SHP77 (cell line): Measurements from ENCODE around the gene SHROOM2.
A peak's percentile ranks its signal among the peaks of the same experiment; 100 is the strongest.

ENCODE experiments used
- DNase-seq, 2 experiments: peaks; one replicate each; lab custom pipeline; 2025; lab: John Stamatoyannopoulos, UW

Gene SHROOM2

DNA sequence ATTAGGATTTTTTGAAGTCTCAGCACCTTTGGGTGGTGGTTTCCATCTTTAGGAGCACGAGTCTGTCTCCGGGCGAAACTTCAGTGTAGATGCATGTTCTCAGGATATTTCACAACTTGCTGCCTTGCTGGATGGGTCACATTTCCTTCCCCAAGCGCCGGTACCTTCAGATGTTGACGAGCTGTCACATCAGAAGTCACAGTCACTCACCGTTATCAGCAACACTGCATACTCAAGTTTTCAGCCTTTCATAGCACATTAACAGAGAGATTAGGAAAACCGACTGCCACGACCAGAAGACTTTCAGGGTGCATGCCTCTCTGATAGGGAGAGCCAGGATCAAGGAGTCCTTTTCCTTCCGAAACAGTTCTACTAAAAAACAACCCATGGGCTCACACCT lies 77.8 kb downstream of the SHROOM2 start:
- no peak for DNase-seq

- no peak for DNase-seq
Measured at GRCh38 chrX:9865804-9866472, 79.7 kb downstream of the SHROOM2 start.

- no peak for DNase-seq
Measured at GRCh38 chrX:9866633-9867032, 80.4 kb downstream of the SHROOM2 start.

GRCh38 chrX:9867226-9867625 lies 81.0 kb downstream of the SHROOM2 start:
- DNase-seq, result no peak

GRCh38 chrX:9867753-9868152 lies 81.5 kb downstream of the SHROOM2 start:
- no peak for DNase-seq

DNA sequence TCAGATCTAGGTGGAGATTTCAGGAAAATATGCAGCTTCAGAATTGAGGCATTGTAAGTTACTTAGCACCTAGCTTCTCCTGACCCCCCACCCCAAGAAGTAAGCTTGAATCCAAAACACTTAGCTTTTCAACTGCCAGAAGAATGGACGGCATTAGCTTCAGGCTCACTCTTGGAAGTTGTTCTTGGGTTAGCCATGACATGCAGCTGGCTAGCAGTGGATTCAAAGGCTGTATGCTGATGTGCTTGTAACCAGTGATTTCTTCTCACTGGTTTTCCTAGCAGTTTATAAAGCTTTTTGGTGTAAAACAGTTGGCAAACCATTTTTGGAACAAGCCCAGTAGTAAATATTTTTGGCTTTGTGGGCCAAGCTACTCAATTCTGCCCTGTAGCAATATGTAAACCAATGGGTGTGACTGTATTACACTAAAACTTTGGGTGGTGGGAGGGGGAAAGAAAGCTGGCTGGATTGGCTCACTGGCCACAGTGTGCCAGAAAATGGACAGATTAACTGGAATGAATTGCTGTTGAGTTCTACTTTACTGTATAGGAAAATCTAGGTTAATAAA lies 85.6 kb downstream of the SHROOM2 start:
- DNase-seq, result no peak

DNA sequence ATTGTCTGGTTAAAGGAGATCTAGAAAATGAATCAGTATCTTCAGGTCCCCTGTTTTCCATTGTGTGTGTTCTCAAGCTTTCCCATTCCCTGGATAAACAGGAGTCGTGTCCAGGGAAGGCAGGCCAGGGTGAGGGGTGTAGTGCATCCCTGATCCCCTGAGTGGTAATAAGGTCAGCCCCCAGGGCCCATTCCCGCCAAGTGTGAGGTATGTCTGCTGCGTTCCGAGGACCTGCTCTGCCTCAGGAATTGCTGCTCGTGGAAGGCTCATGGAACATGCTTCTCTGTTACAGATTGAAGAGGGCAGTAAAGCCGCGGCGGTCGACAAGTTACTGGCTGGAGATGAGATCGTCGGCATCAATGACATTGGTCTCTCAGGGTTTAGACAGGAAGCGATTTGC lies 87.1 kb downstream of the SHROOM2 start:
- DNase-seq, result no peak

- DNase-seq, result peak in 1 of 2 experiments; percentile 24
Measured at GRCh38 chrX:9873952-9874351, 87.7 kb downstream of the SHROOM2 start.

- no peak for DNase-seq
Measured at GRCh38 chrX:9874483-9874882, 88.3 kb downstream of the SHROOM2 start.

DNA sequence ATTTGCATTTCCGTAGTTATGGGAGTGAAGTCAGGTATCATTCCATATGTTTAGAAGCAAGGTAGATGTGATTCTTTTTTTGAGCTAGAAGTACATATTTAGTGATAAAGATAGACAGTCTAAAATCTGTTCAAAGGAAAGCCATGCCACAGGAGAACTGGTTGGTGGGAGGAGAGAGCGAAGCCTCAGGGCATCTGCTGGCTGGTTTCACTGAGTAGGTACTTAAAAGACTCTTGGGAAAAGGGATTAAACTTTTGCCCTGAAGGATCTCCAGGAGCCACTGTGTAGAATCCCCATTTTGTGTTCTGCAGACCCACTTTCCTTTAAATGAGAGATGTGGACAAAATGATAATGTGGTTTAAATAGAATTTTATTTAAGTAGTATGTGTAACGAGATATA lies 89.6 kb downstream of the SHROOM2 start:
- no peak for DNase-seq

DNA sequence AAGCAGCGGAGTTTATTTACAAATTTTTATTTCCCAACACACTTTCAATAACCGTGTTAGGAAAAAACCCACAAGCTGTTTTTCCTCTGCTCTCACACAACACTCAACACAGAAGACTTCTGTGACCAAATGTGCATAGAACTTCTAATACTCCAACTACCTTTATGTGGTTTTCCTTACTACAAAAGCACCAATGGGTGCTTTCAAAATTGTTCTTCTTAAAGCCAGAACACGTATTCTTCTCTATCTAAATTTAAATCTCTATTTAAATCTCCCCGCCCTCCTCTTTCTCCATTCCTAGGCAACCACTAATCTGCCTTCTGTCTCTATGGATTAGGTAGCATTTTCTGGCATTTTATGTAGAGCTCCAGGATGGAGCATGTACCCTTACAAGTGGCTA lies 90.0 kb downstream of the SHROOM2 start:
- DNase-seq, result no peak

DNA sequence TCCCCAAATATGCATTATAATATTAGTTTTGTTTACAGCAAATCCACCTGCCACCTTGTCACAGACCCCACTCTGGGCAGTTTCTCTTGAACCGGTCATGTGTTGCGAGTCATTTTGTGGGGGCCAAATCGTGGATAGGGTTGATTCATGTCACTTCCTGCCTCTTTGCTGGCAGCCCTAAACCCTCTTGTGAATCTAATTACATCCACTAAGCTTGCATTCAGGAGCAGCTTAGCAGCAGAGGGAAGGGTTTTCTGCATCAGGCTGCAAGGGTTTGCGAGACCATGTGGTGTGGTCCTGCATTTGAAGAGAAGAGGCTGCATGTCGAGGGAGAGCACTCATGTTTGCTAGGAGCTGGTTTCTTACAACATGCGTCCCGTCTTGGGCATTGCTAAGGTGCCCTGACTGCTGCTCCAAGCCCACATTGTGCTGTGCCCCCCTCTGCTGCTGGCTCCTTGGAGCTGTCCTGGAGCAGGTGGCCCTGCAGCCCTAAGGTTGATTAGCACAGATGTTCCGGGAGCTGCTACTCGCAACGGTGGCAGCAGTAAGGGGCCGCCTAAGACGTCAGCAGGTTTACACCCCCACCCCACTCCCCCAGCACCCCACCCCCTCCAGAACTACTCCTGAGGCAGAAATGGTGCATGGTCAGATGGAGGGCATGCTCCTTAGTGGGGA lies 92.1 kb downstream of the SHROOM2 start:
- no peak for DNase-seq

GRCh38 chrX:9880237-9880636 lies 94.0 kb downstream of the SHROOM2 start:
- no peak for DNase-seq

DNA sequence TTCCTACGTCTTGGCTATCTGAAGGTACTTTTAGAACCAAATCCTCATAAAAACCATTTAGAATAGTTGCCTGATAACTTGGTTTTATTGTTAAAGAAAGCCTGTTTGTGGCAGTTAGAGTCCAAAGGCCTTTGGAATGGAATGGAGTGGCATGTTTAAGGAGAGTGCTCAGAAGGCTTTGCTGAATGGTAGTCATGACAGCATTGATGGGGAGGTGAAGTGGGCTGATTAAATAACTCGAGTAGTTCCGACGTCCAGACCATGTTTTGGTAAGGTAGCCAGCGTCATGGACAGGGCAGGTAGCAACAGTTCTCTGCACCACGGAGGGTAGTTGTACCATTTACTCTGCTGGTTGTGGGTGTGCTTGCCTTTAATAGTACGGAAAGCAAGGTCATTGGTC lies 94.6 kb downstream of the SHROOM2 start:
- DNase-seq, result no peak

GRCh38 chrX:9882669-9883446 lies 96.6 kb downstream of the SHROOM2 start:
- no peak for DNase-seq

DNA sequence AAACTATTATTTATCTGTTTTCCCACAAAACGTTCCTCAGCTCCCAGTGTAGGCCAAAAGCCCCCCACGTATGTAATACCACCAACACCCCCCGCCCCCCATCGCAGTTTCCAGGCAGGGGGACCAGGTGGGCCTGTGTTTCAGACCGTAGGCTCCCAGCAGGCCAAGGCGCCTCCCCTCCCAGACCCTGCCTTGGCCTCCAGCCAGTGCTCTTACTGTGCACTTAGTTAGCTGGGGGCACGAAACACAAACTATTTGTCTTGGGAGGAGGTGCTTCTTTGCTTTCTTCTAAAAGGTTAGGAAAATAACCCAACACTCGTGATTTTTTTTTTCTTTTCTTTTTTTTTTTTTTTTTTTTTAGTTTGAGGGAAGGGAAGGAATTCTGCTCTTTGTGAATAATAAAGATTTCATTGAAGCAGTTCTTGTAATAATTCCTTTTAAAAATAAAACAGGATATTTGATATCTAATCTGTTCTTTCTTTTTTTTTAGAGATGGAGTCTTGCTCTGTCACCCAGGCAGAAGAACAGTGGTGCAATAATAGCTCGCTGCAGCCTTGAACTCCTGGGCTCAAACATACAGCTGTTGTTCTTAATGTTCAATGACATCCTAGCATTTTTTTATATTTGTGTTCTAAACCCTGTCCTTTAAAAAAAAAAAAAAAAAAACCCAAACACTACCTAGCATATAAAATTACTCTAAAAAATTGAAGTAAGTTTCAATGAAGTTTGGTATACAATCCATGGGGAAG lies 98.0 kb downstream of the SHROOM2 start:
- no peak for DNase-seq

GRCh38 chrX:9885150-9885549 lies 98.9 kb downstream of the SHROOM2 start:
- peak in 1 of 2 experiments; percentile 22 for DNase-seq

DNA sequence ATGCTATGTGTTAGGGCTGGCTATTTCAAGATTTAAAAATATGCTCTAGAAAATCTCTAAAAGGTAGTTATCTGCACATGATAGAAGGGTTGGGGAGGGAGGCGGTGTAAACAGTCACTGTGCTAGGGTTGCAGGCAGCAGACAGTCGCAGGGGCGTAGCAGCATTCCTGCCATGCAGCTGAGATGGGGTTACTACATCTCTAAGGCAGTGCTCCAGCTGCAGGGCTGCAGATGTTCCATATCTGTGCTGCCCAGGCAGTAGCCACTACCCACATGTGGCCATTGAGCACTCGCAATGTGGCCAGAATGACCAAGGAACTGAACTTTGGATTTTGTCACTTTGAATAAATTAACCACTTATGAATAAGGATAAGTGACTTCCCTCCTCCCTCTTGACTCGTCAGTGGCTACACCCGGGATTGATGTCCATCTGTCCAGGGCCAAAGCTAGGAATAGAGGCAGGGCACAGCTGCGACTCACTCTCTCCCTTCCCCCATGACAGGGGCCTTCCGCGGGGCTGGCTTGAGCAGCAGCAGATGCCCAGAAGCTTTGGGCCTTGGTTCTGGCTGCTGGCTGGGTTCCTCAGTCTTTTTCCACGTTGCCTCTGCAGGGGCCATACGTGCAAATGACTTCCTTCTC lies 101.5 kb downstream of the SHROOM2 start:
- no peak for DNase-seq

GRCh38 chrX:9888953-9889470 lies 102.8 kb downstream of the SHROOM2 start:
- DNase-seq, result no peak

GRCh38 chrX:9890681-9891091 lies 104.5 kb downstream of the SHROOM2 start:
- DNase-seq, result no peak

DNA sequence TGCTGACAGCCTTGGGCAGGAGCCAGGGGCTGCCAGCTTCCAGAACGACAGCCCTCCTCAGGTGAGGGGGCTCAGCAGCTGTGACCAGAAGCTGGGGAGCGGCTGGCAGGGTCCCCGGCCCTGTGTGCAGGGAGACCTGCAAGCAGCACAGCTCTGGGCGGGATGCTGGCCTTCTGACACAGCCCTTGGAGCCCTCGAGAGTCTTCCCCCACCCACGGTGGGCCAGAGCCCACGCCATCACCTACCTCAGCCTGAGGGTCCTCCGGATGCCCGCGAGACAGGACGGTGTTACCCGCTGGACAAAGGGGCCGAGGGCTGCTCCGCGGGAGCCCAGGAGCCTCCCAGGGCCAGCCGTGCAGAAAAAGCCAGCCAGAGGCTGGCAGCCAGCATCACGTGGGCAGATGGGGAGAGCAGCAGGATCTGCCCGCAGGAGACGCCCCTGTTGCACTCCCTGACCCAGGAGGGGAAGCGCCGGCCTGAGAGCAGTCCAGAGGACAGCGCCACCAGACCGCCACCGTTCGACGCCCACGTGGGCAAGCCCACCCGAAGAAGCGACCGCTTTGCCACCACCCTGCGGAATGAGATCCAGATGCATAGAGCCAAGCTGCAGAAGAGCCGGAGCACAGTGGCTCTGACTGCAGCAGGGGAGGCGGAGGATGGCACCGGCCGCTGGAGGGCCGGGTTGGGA lies 109.1 kb downstream of the SHROOM2 start:
- DNase-seq, result no peak
